HG03342 (cell line): ENCODE results near the gene H2BW1.
"Not testable (repeated sequence)": the region's sequence is repeated elsewhere in the genome, so short reads cannot be mapped to it uniquely, and the experiment has no call there.

ENCODE experiments used
- ATAC-seq: cut with Tn5 transposase; IDR thresholded peaks from one replicate; pipeline ENCODE4 v1.9.1; 2021; ENCODE audit warnings: mild to moderate bottlenecking, moderate library complexity; ENCODE audit not compliant: unreplicated experiment

Gene H2BW1, protein sequence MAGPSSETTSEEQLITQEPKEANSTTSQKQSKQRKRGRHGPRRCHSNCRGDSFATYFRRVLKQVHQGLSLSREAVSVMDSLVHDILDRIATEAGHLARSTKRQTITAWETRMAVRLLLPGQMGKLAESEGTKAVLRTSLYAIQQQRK

DNA sequence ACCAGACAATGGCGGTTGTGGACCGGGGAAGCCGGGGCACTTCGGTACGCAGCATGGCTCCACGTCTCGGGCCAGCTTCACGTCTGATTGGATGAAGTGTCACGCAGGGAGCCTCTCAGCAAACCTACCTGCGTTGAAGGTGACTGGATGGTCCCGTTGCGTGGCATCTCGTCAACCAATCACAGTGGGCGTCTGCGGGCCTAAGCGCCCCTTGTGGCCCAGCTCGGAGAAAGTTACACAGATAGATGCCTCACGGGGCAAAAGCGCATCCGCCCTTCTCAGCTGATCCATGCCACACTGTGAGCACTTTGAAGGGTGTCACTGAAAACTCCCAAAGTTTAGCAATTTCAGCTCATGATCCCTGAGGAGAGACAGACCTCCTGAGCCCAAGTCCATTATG is at the start of gene H2BW1:
TSS of gene H2BW1 (minus strand) at position 103 of the 400 bp plus-strand sequence. CDS start 132 bp downstream, outside the sequence.
- no peak for ATAC-seq

DNA sequence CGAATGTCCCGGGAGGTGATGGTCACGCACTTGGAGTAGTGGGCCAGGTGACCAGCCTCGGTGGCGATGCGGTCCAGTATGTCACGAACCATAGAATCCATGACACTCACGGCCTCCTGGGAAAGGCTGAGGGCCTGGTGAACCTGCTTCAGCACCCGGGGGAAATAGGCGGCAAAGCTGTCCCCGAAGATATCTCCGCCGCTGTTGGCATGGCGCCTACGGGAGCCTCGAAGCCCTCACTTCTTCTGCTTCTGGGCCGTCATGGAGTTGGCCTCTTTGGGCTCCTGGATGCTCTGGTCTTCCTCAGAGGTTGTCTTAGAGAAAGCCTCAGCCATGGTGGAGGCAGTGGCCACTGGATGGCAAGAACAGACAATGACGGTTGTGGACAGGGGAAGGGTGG is 49.1 kb upstream of the H2BW1 start:
- not testable (repeated sequence) for ATAC-seq

DNA sequence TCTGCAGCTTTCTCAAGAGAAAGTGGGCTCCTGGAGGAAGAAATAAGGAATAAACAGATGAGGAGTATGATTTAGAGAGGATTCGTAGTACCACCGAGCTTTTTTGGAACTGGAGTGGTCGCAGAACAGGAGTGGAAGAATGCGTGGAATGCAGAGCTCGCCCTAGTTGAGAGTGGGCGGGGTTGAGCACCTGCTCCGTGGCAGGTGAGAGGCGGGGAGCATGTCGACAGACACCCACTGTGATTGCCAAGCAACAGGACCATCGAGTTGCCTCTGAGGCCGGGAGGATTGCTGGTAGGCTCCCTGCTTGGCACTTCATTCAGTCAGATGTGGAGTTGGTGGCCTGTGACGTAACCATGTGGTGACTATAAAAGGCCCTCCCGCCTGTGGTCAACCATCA is 41.4 kb upstream of the H2BW1 start:
- ATAC-seq, result not testable (repeated sequence)

DNA sequence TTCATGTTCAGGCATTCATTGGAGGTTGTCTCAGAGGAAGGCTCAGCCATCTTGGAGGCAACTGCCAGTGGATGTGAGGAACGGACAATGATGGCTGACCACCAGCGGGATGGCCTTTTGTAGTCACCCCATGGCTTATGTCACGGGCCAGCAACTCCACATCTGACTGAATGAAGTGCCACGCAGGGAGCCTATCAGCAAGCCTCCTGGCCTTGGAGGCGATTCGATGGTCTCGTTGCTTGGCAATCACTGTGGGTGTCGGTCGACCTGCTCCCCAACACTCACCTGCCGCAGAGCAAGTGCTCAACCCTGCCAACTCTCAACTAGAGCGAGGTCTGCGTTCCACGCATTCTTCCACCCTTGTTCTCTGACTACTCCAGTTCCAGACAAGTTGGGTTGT is 33.7 kb upstream of the H2BW1 start:
- no peak for ATAC-seq

DNA sequence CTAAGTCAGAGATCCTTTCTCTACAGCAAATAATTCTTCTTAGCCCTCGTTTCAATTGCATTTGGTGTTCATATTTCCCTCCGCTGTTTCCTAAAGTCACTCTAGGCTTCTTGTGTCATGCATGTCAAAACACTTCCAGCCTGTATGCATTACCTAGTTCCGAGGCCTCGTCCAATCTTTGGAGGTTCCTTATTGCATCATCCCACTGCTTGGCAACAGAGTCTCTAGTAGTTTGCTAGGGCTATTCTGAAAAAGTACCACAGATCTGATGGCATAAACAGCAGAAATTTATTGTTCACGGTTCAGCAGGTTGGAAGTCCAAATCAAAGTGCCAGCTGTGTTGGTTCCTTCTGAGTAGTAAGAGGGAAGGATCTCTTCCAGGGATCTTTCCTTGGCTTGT is 32.1 kb upstream of the H2BW1 start:
- ATAC-seq, result no peak

DNA sequence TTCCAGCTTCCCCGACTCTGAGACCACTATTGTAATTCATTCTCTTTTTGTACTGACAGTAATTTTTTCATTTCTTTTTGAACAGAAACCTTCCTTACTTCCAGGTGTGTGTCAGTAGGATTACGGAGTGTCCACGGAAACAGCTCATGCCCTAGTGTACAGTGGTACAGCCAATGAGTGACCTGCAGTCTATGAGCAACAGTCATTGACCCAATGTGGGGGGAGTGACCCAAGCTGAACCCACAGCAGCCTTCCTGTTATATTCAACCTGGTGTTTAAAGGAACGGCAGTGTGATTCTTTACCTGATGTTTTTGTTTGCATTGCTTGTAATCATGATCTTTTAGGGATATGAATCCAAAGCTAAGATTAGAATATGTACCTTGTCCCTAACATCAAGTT is 27.5 kb upstream of the H2BW1 start:
- no peak for ATAC-seq

DNA sequence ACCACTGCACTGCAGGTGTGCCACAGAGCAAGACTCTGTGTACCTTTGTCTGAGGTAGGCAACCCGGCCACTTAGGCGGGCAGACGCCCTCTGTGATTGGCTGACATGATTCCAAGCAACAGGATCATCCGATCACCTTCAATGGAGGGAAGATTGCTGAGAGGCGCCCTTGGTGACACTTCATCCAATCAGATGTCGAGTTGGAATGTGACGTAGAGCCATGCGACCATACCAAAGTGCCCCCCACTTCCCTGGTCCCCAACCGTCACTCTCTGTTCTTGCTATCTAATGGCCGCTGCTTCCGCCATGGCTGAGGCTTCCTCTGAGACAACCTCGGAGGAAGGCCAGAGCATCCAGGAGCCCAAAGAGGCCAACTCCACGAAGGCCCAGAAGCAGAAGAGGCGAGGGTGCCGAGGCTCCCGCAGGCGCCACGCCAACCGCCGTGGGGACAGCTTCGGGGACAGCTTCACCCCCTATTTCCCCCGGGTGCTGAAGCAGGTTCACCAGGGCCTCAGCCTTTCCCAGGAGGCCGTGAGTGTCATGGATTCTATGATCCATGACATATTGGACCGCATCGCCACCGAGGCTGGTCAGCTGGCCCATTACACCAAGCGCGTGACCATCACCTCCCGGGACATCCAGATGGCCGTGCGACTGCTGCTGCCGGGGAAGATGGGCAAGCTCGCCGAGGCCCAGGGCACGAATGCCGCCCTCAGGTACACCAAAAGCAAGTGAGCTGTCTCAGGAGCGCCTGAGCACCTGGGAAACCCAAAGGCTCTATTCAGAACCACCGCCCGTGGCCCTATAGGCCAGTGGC is 26.4 kb upstream of the H2BW1 start, which contains the start of gene H2BW2:
TSS of gene H2BW2 (plus strand) at position 268 of the 817 bp plus-strand sequence. CDS start at position 307, 39 bp downstream.
- ATAC-seq, result no peak

DNA sequence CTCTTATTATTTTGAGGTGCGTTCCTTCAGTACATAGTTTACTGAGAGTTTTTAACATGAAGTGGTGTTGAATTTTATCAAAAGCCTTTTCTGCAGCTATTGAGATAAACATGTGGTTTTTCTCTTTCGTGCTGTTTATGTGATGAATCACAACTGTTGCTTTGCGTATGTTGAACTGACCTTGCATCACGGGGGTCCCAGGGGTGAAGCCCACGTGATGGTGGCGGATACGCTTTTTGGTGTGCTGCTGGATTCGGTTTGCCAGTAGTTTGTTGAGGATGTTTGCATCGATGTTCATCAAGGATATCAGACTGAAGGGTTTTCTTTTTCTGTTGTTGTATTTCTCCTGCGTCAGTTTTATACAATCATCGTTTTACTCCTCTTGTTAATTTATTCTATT is 4.6 kb upstream of the H2BW1 start:
- ATAC-seq, result no peak

DNA sequence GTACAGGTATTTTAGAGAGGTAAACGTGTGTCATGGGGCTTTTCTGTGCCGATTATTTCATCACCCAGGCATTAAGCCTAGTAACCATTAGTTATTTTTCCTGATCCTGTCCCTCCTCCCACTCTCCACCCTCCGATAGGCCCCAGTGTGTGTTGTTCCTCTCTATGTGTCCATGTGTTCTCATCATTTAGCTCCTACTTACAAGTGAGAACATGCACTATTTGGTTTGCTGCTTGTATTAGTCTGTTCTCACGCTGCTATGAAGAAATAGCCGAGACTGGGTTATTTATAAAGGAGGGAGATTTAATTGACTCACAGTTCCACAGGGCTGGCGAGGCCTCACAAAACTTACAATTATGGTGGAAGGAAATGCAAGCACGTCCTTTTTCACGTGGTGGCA is 2.1 kb upstream of the H2BW1 start:
- ATAC-seq, result not testable (repeated sequence)

DNA sequence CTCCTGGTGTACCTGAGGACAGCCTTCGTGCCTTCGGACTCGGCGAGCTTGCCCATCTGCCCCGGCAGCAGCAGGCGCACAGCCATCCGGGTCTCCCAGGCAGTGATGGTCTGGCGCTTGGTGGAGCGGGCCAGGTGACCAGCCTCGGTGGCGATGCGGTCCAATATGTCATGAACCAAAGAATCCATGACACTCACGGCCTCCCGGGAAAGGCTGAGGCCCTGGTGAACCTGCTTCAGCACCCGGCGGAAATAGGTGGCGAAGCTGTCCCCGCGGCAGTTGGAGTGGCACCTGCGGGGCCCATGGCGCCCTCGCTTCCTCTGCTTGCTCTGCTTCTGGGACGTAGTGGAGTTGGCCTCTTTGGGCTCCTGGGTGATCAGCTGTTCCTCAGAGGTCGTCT is 350 bp downstream of the H2BW1 start:
- ATAC-seq, result no peak

DNA sequence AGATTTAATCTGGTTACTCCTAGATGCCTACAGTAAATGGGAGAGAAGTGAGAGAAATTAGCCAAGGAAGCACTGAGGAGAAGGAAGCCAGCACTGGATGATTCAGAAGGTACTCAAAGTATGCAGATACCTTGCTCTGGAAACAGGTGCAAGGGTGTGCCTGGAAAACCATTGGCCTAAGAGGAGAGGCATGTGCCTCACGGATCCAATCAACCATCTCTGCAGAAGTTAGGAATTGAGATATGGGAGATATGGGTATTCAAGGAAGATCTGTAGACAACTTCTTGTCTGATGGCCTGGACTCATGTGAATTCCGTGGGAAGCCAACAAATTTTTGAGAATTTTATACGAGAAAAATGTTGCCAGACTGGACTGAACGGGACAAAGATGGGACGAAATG is 4.7 kb downstream of the H2BW1 start:
- no peak for ATAC-seq

DNA sequence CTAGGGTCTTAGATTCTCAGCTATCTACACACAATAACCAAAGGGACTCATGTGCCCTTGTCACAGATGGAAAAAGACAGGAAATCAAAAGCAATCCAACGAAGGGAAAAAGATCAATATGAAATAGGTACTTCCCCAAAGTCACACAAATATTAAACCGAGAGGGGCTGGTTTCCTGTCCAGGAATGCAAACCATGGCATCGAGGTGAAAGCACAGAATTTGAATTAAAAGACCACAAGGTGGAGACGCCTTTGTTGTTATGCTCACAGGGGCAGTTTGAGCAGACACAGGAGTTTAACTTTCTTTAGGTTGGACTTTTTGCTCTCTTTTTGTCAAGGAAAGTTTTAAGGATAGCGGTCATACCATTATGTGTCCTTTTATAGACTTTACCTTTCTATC is 14.3 kb downstream of the H2BW1 start:
- ATAC-seq, result peak; percentile 82

DNA sequence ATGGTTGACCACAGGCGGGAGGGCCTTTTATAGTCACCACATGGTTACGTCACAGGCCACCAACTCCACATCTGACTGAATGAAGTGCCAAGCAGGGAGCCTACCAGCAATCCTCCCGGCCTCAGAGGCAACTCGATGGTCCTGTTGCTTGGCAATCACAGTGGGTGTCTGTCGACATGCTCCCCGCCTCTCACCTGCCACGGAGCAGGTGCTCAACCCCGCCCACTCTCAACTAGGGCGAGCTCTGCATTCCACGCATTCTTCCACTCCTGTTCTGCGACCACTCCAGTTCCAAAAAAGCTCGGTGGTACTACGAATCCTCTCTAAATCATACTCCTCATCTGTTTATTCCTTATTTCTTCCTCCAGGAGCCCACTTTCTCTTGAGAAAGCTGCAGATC is 30.0 kb downstream of the H2BW1 start:
- not testable (repeated sequence) for ATAC-seq

DNA sequence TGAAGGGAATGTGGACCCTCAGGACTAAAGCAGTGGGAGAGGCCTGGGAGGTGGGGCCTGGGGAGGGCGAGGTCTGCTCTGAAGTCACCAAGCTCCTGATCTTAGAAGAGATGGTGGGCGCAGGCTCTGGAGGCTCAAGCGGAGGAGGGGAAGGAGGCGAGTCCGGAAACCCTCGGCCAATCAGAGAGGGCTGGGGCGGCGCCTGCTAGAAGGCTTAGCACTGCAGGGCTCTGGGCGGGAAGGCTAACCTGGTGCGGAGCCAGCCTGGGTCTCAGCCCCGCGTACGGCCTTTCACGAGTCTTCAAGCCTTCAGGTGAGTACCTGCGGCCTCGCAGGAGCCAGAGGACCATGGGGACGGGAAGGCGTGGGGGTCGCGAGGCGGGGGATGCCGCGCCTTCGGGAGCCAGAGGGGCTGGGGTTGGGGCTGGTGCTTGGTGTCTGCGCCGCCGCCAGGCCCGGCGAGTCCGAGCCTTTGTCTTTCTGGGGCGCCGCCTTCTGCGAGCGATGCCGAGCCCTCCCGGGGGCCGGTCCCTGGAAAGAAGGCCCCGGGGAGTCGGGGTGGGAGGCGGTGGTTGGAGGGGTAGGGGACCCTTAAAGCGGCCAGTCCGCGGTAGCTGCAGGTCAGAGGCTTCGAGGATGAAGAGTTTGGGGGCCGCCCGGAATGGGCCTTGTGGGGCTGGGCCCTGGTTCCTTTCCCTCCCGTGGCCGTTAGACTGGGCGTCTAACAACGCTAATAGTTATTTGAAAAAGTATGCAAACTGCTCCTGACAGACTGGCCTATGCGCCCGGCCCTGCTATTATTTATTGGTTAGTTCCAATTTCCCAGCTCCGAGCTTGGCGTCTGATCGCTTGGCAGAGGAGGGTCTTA is 50.9 kb downstream of the H2BW1 start, which contains the start of gene TMSB15B:
TSS of gene TMSB15B (plus strand) at position 217 of the 868 bp plus-strand sequence.
- peak; percentile 99 for ATAC-seq
